Stimulated activated CD4-positive, alpha-beta T cell treated with anti-CD3 and anti-CD28 coated beads, Interleukin-4, amount 100 ng/mL, for 4 hours (primary cell): Measurements from ENCODE around the gene KCNAB1.
"Not testable (repeated sequence)": the region's sequence is repeated elsewhere in the genome, so short reads cannot be mapped to it uniquely, and the experiment has no call there.

Source experiments
- DNase-seq, 2 experiments: peaks; one replicate each; pipeline ENCODE4 v3.0.0-alpha.2; 2020

The KCNAB1 gene

GRCh38 chr3:156224046-156224445 lies 103.7 kb downstream of the KCNAB1 start:
- DNase-seq: not testable (repeated sequence)

- no peak for DNase-seq
Observed at GRCh38 chr3:156226676-156227420, 106.5 kb downstream of the KCNAB1 start.

- DNase-seq: no peak
Observed at GRCh38 chr3:156227704-156228103, 107.3 kb downstream of the KCNAB1 start.

GRCh38 chr3:156230278-156230900 lies 110.0 kb downstream of the KCNAB1 start:
- DNase-seq: no peak

GRCh38 chr3:156231221-156231620 lies 110.8 kb downstream of the KCNAB1 start:
- not testable (repeated sequence) for DNase-seq

- DNase-seq: no peak
Observed at GRCh38 chr3:156233876-156234275, 113.5 kb downstream of the KCNAB1 start.

GRCh38 chr3:156236556-156237260 lies 116.3 kb downstream of the KCNAB1 start:
- no peak for DNase-seq

GRCh38 chr3:156240642-156241041 lies 120.3 kb downstream of the KCNAB1 start:
- DNase-seq: no peak

GRCh38 chr3:156246961-156247725 lies 126.8 kb downstream of the KCNAB1 start:
- no peak for DNase-seq

- no peak for DNase-seq
Observed at GRCh38 chr3:156250550-156250949, 130.2 kb downstream of the KCNAB1 start.

- no peak for DNase-seq
Observed at GRCh38 chr3:156251424-156251823, 131.0 kb downstream of the KCNAB1 start.

- no peak for DNase-seq
Observed at GRCh38 chr3:156252656-156253055, 132.3 kb downstream of the KCNAB1 start.

- DNase-seq: no peak
Observed at GRCh38 chr3:156253150-156253549, 132.8 kb downstream of the KCNAB1 start.

GRCh38 chr3:156256256-156256655 lies 135.9 kb downstream of the KCNAB1 start:
- DNase-seq: no peak

GRCh38 chr3:156256945-156257344 lies 136.6 kb downstream of the KCNAB1 start:
- DNase-seq: no peak

GRCh38 chr3:156258301-156258700 lies 137.9 kb downstream of the KCNAB1 start:
- DNase-seq: no peak

GRCh38 chr3:156259896-156260295 lies 139.5 kb downstream of the KCNAB1 start:
- no peak for DNase-seq

- DNase-seq: no peak
Observed at GRCh38 chr3:156260331-156260730, 140.0 kb downstream of the KCNAB1 start.

- DNase-seq: no peak
Observed at GRCh38 chr3:156264771-156265170, 144.4 kb downstream of the KCNAB1 start.

GRCh38 chr3:156271508-156271907 lies 151.1 kb downstream of the KCNAB1 start:
- DNase-seq: no peak

- no peak for DNase-seq
Observed at GRCh38 chr3:156271995-156272719, 151.8 kb downstream of the KCNAB1 start.

- DNase-seq: no peak
Observed at GRCh38 chr3:156273111-156273694, 152.8 kb downstream of the KCNAB1 start.
